Heart right ventricle (tissue), 16 donors: Measurements from ENCODE around the gene KCNJ5. TPM values are rescaled to one million over a fixed set of nuclear protein-coding genes. Genes with fewer than 3 reads are reported as not detected.

Source experiments
- ATAC-seq, 8 donors: fragments of 200-7000 bp; cut with Tn5 transposase; one replicate each; pipeline ENCODE4 v1.9.1; 2020; ENCODE audit warnings: mild to moderate bottlenecking in 8 of 8, moderate library complexity in 8 of 8, moderate number of reproducible peaks in 1 of 8
- DNase-seq, 2 donors: peaks; one replicate each; pipeline ENCODE4 v3.0.0-alpha.2; 2020
- H3K27ac ChIP-seq, 10 donors: fragments of 200-600 bp; sonication (generic) in 2 of 10; one replicate each; pipeline versions ENCODE4 v1.5.0 to v1.8.0; 2020 to 2022; ENCODE audit warnings: mild to moderate bottlenecking in 3 of 10
- H3K27me3 ChIP-seq, 7 donors: fragments of 200-600 bp; one replicate each; pipeline ENCODE4 v1.8.0; 2021 to 2022; ENCODE audit warnings: mild to moderate bottlenecking in 2 of 7
- H3K36me3 ChIP-seq, 9 donors: fragments of 200-600 bp; sonication (generic) in 1 of 9; one replicate each; pipeline versions ENCODE4 v1.5.0 to v1.8.0; 2020 to 2022; ENCODE audit warnings: mild to moderate bottlenecking in 2 of 9
- H3K4me1 ChIP-seq, 9 donors: fragments of 200-600 bp; sonication (generic) in 1 of 9; one replicate each; pipeline versions ENCODE4 v1.5.0 to v1.8.0; 2020 to 2022; ENCODE audit warnings: mild to moderate bottlenecking in 4 of 9
- H3K4me3 ChIP-seq, 10 donors: fragments of 200-600 bp; sonication (generic) in 2 of 10; one replicate each; pipeline versions ENCODE4 v1.5.0 to v1.8.0; 2020 to 2022; ENCODE audit warnings: mild to moderate bottlenecking in 7 of 10, moderate library complexity in 2 of 10
- H3K9me3 ChIP-seq, 11 donors: fragments of 200-600 bp in 10 of 11; sonication (generic) in 2 of 11; one replicate each; pipeline versions ENCODE4 v1.5.0 to v1.8.0; 2013 to 2022; ENCODE audit warnings: mild to moderate bottlenecking in 2 of 11, control low read depth in 1 of 11, moderate library complexity in 1 of 11
- WGBS, 2 donors: extraction: QIAGEN DNeasy Blood & Tissue Kit; methylation state at CpG; one replicate each; pipeline ENCODE4 v1.1.7; 2013; ENCODE audit warnings: inconsistent platforms in 1 of 2; 5-methylcytosine and 5-hydroxymethylcytosine counted together
- intact Hi-C, 10 donors: fragments of 100-400 bp; cut with DNase I; formaldehyde crosslinking; loops; one replicate each; pipeline versions ENCODE4 v1.11.1 to v1.14.2; 2022
- polyA plus RNA-seq, 2 donors: library from polyadenylated mRNA; stranded (reverse); fragments of 200-250 nt; gene quantifications; one replicate each; pipeline ENCODE4 v1.2.3, GENCODE V29; 2013
- total RNA-seq, 10 donors: library from RNA; stranded (reverse); fragmentation: NEBNext Ultra II Directional in 3 of 10; extraction: Animal tissue kit (Norgen Biotek cat#: 25700) in 3 of 10; gene quantifications; one replicate each; pipeline versions ENCODE4 v1.2.1 to v1.2.4, GENCODE V29; 2021 to 2023
- TF ChIP-seq, protein P1 (sequence below), 9 donors: fragments of 200-600 bp; sonication (generic) in 2 of 9; IDR thresholded peaks; one replicate each; pipeline versions ENCODE4 v1.5.0 to v1.8.0; 2021 to 2022; ENCODE audit warnings: antibody characterized with exemption in 9 of 9, mild to moderate bottlenecking in 5 of 9, moderate library complexity in 1 of 9
- donor health status: Arrhythmogenic right ventricular cardiomyopathy.
- donor health status: ischemic (EF 13 %, LVEDD 7.1; RV severe dilation, severe dysfunction).
- donor health status: healthy with polysubstance abuse.
- donor health status: DM: no; HTN: yes; CAD: no.
- donor health status: DM: no; HTN: no; CAD: no.
- donor health status: ischemic (EF 25% LVEDD 6.9; RV normal size, moderate dysfunction).
- donor health status: ischemic (EF 25% LVEDD 5.7; RV mildly dilated, moderate dysfunction).
- donor health status: healthy.
- donor health status: DM: yes; HTN: yes; CAD: no.
- donor health status: Ischemic cardiomyopathy.
- donor health status: ischemic (EF 35%, LVEDD 5.7; RV mildly dilated, moderate dysfunction).
- donor health status: nonischemic (EF 11% LVEDD 7.7; RV severe dilation, severe dysfunction).
- donor health status: DM: yes; HTN: yes; CAD: no.
- donor health status: PGD.
- donor health status: ischemic (EF 29% LVEDD 5.4; RV normal size, mild dysfunction).
- donor health status: nonischemic (EF 23%, LVEDD 6.1; RV moderate dilation, normal function).

The KCNJ5 gene
- total and polyA plus RNA-seq, 12 donors = 1.2 to 32.1 (median 8.1) TPM

DNA sequence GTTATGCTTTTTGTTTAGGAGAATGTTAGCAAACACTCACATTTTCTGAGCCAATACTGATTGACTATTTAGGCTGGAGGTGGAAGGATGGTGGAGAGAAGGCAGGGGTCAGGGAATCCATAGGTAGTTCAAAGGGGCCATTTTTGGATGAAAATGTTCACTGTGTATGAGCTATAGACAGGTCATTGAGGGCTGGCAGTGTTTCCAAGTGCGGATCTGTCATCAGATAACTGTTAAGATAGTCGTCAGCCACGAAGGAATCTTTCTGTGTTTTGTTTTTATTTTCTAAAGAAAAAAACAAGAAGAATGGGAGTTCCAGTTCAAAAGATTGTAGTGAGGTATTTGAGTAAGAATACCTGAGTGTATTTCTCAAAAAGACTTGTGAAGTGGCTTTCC lies 3.1 kb downstream of the KCNJ5 start:
- 45 to 51% methylated on average over 3 of the region's 3 CpGs for WGBS, 2 donors
- Histone ChIP-seq H3K4me1 (peaks cover 5 to 85% (median 30%) of the 10 kb centered on the region in 9 donors), H3K4me3 (no peak overlapping the region), H3K27me3 (peaks cover 0 to 26% (median 19%) of the 10 kb centered on the region in 7 donors), H3K9me3 (no peaks in the 10 kb centered on the region), H3K27ac (peak overlapping the region in 9 of 10 donors; percentile 36 to 83 (median 74)), H3K36me3 (no peaks in the 10 kb centered on the region)
- intact Hi-C loops = no loop called here
- DNase-seq (no peak), ATAC-seq (no peak)
- TF ChIP-seq, protein P1, sequence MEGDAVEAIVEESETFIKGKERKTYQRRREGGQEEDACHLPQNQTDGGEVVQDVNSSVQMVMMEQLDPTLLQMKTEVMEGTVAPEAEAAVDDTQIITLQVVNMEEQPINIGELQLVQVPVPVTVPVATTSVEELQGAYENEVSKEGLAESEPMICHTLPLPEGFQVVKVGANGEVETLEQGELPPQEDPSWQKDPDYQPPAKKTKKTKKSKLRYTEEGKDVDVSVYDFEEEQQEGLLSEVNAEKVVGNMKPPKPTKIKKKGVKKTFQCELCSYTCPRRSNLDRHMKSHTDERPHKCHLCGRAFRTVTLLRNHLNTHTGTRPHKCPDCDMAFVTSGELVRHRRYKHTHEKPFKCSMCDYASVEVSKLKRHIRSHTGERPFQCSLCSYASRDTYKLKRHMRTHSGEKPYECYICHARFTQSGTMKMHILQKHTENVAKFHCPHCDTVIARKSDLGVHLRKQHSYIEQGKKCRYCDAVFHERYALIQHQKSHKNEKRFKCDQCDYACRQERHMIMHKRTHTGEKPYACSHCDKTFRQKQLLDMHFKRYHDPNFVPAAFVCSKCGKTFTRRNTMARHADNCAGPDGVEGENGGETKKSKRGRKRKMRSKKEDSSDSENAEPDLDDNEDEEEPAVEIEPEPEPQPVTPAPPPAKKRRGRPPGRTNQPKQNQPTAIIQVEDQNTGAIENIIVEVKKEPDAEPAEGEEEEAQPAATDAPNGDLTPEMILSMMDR (IDR thresholded peaks at IDR 0.05) = no peak

DNA sequence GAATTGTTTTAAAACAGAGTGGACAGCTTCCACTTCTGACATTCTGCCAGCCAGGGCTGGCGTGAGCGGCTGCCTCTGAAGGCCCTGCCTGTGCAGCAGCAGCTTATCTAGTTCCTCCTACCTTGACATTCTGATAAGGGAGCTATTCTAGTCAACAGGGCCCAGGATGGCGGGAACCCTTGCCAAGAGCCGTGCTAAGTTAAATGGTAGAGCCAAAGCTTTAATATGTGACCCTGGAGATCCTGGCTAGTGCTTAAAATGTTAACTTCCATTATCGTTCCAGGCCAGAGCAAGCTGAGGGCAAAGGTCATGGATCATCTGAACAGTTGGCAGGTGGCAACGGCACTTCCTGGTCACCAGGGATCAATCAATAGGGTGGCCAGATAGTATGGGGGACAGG lies 3.5 kb downstream of the KCNJ5 start:
- peaks cover 5 to 85% (median 30%) of the 10 kb centered on the region in 9 donors for H3K4me1 ChIP-seq
- peaks cover 0 to 22% (median 15%) of the 10 kb centered on the region in 7 donors for H3K27me3 ChIP-seq
- intact Hi-C loops = no loop called here
- no peak overlapping the region for H3K4me3 ChIP-seq
- DNase-seq = peak; percentile 72 to 76
- H3K36me3 ChIP-seq = no peaks in the 10 kb centered on the region
- WGBS, 2 donors = 31 to 38% methylated on average over 6 of the region's 6 CpGs
- ATAC-seq = peak; percentile 57 to 88 (median 81)
- H3K27ac ChIP-seq = peak overlapping the region in 9 of 10 donors; percentile 36 to 83 (median 74)
- TF ChIP-seq, protein P1 (IDR thresholded peaks at IDR 0.05) = no peak
- no peaks in the 10 kb centered on the region for H3K9me3 ChIP-seq

DNA sequence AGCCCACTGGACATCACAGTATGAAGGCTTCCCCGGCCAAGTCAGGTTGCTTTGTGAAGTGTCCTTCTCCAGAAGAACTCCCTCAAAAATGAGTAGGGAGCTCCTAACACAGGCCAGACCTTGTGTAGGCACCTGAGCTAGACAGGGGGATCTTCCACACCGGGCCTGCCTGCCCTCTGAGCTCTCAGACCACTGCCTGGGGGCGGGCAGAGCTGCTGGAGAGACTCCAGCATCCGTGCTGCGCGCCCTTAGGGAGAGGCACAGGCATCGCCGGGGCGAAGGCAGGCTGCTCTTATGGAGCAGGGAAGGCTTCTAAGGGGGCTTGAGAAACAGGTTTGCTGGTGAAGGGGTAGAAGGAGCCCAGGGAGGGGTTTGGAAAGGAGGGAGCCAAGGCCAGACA lies 4.4 kb downstream of the KCNJ5 start:
- Histone ChIP-seq H3K27ac (peak overlapping the region; percentile 5 to 83 (median 74)), H3K4me3 (no peak overlapping the region), H3K27me3 (peaks cover 0 to 14% (median 7%) of the 10 kb centered on the region in 7 donors), H3K4me1 (peaks cover under 1 to 82% (median 25%) of the 10 kb centered on the region in 9 donors), H3K36me3 (no peaks in the 10 kb centered on the region), H3K9me3 (no peaks in the 10 kb centered on the region)
- peak in 6 of 8 donors; percentile 4 to 45 (median 35) for ATAC-seq
- TF ChIP-seq, protein P1 (IDR thresholded peaks at IDR 0.05) = no peak
- intact Hi-C loops = no loop called here
- peak in 1 of 2 donors; percentile 45 for DNase-seq
- WGBS, 2 donors = 38 to 65% methylated on average over 9 of the region's 9 CpGs

DNA sequence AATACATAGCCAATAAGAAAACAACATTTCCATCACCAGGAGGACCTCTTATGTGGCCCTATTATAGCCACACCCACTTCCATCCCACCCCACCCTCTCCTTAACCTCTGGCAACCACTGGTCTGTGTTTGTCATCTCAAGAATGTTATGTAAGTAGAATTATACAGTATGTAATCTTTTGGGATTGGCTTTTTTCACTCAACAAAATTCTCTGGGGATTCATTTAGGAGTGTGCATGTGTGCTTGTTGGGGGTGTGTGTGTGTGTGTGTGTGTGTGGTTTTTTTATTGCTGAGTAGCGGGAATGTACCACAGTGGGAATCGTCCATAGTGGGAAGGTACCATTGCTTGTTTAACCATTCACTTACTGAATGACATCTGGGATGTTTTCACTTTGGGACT lies 5.2 kb downstream of the KCNJ5 start:
- H3K9me3 ChIP-seq = no peaks in the 10 kb centered on the region
- H3K36me3 ChIP-seq = no peaks in the 10 kb centered on the region
- H3K4me1 ChIP-seq = peaks cover 0 to 80% (median 28%) of the 10 kb centered on the region in 9 donors
- intact Hi-C loops = no loop called here
- ATAC-seq (no peak), DNase-seq (no peak)
- peak overlapping the region in 4 of 10 donors; percentile 36 to 83 (median 76) for H3K27ac ChIP-seq
- no peak overlapping the region for H3K4me3 ChIP-seq
- WGBS, 2 donors = 26 to 43% methylated on average over 2 of the region's 2 CpGs
- TF ChIP-seq, protein P1 (IDR thresholded peaks at IDR 0.05) = no peak
- H3K27me3 ChIP-seq = peaks cover 0 to 7% (median 4%) of the 10 kb centered on the region in 7 donors
